Natural killer cell treated with Interleukin-12 subunit alpha and Interleukin-12 subunit beta and Interleukin-15 and Interleukin-18, amount 100 ng/mL, for 72 hours (primary cell): ENCODE data around the gene EIF4A2. TPM values are rescaled to one million over a fixed set of nuclear protein-coding genes. Genes with fewer than 3 reads are reported as not detected.
A peak's percentile ranks its signal among the peaks of the same experiment; 100 is the strongest.
"Not testable (repeated sequence)": the region's sequence is repeated elsewhere in the genome, so short reads cannot be mapped to it uniquely, and the experiment has no call there.

Experiments
- ATAC-seq, 2 donors: fragments of 150-1000 bp; cut with Tn5 transposase in 1 of 2; sonication (Bioruptor Pico), chemical (Tn5 transposase) in 1 of 2; 2 replicates each; pipeline ENCODE4 v1.10.0; 2021
- DNase-seq: peaks from one replicate; pipeline ENCODE4 v3.0.0; 2022; ENCODE audit warnings: low spot score
- H3K27ac Mint-ChIP-seq, 2 donors: 1 replicate in 1 of 2; 2 replicates in 1 of 2; pipeline ENCODE4 v1.8.0; 2022; ENCODE audit warnings: mixed read lengths in 2 of 2, mild to moderate bottlenecking in 1 of 2, moderate library complexity in 1 of 2
- H3K27me3 Mint-ChIP-seq, 2 donors: 1 replicate in 1 of 2; 2 replicates in 1 of 2; pipeline ENCODE4 v1.8.0; 2022; ENCODE audit warnings: mixed read lengths in 2 of 2
- H3K36me3 Mint-ChIP-seq: one replicate; pipeline ENCODE4 v1.8.0; 2022; ENCODE audit warnings: mixed read lengths
- H3K4me1 Mint-ChIP-seq, 2 donors: 1 replicate in 1 of 2; 2 replicates in 1 of 2; pipeline ENCODE4 v1.8.0; 2022; ENCODE audit warnings: low read depth in 2 of 2, mixed read lengths in 2 of 2, mild to moderate bottlenecking in 1 of 2
- H3K4me3 Mint-ChIP-seq: one replicate; pipeline ENCODE4 v1.8.0; 2022; ENCODE audit warnings: mixed read lengths
- H3K9me3 Mint-ChIP-seq: 2 replicates; pipeline ENCODE4 v1.8.0; 2022; ENCODE audit warnings: mixed read lengths
- total RNA-seq, 2 donors: library from RNA; stranded (reverse); gene quantifications; one replicate each; pipeline ENCODE4 v1.2.3, GENCODE V29; 2022

EIF4A2 gene
- total RNA-seq, 2 donors from 2014 or later: 399 to 539 TPM

- Mint-ChIP-seq H3K4me3 (peak overlapping the region; percentile 98), H3K9me3 (no peaks in the 10 kb centered on the region), H3K27me3 (no peaks in the 10 kb centered on the region), H3K36me3 (peaks cover 63% of the 10 kb centered on the region), H3K27ac (peak overlapping the region; percentile 98), H3K4me1 (peaks cover 51 to 55% of the 10 kb centered on the region in 2 donors)
- no peak for DNase-seq
- ATAC-seq: no peak
Observed at GRCh38 chr3:186789554-186790260, 6.3 kb downstream of the EIF4A2 start.

- DNase-seq: no peak
- Mint-ChIP-seq H3K27ac (peak overlapping the region in 1 of 2 donors; percentile 98), H3K27me3 (no peaks in the 10 kb centered on the region), H3K9me3 (no peaks in the 10 kb centered on the region), H3K4me1 (peaks cover 44 to 48% of the 10 kb centered on the region in 2 donors), H3K4me3 (no peak overlapping the region), H3K36me3 (peaks cover 56% of the 10 kb centered on the region)
- ATAC-seq: peak; percentile 12 to 32
Observed at GRCh38 chr3:186790261-186790981, 7.0 kb downstream of the EIF4A2 start.

DNA sequence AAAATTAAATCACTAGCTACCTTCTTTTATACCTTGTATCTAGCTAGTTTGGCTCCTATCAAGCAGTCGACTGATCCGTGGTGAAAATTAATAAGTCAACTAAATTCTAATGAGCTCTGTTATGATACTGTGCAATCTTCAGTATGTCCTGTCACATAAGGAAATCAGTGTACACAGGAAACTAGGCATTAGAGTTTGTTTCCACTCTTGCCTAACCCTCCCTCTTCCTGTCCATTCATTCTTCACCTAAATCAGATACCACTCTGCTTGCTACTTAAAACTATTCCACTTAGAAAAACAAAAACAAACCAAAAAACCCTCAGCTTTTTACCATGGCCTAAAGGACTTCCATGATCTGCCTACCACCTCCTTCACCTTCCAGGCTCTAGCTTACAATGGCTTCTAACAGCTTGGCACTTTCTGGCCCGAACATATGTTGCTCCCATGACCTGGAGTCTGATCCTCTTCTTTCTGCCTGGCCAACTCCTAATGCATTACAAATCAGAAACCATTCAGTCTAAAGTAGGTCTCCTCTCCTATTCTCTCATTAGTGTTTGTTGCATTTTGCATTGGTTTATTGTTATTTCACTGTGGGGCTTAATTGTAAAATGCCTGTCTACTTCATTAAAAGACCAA lies 15.0 kb downstream of the EIF4A2 start:
- peak overlapping the region; percentile 58 for H3K4me3 Mint-ChIP-seq
- peaks cover 29% of the 10 kb centered on the region for H3K36me3 Mint-ChIP-seq
- peaks cover 12 to 22% of the 10 kb centered on the region in 2 donors for H3K4me1 Mint-ChIP-seq
- no peaks in the 10 kb centered on the region for H3K9me3 Mint-ChIP-seq
- no peak for DNase-seq
- peak; percentile 43 to 65 for ATAC-seq
- no peaks in the 10 kb centered on the region for H3K27me3 Mint-ChIP-seq
- H3K27ac Mint-ChIP-seq: peak overlapping the region; percentile 20 to 24

GRCh38 chr3:186800285-186800684 lies 16.9 kb downstream of the EIF4A2 start:
- Mint-ChIP-seq H3K36me3 (peaks cover 20% of the 10 kb centered on the region), H3K9me3 (no peaks in the 10 kb centered on the region), H3K4me1 (peaks cover 12 to 22% of the 10 kb centered on the region in 2 donors), H3K27me3 (no peaks in the 10 kb centered on the region), H3K27ac (peak overlapping the region; percentile 68 to 72), H3K4me3 (peak overlapping the region; percentile 41)
- ATAC-seq (no peak), DNase-seq (no peak)

DNA sequence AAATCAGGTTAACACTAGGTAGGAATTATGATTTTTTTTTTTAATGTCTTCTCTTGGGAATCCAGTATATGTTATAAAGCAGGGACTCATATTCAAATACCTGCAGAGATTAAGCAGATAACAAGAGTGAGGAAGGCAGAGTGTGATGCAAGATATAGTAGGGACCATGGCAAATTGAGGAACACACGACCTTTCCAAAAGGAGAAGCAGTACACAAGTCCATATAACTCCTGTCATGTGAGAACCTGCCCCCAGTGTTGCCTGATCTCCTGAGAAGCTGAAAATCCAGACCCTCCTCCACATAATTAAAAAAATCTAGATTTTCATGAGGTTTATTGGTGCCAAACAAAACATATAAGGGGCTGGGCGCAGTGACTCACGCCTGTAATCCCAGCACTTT lies 19.3 kb downstream of the EIF4A2 start:
- peak overlapping the region; percentile 20 for H3K4me3 Mint-ChIP-seq
- ATAC-seq (no peak), DNase-seq (no peak)
- H3K4me1 Mint-ChIP-seq: peaks cover 17 to 33% of the 10 kb centered on the region in 2 donors
- no peaks in the 10 kb centered on the region for H3K27me3 Mint-ChIP-seq
- no peaks in the 10 kb centered on the region for H3K9me3 Mint-ChIP-seq
- H3K36me3 Mint-ChIP-seq: peaks cover 14% of the 10 kb centered on the region
- H3K27ac Mint-ChIP-seq: peak overlapping the region in 1 of 2 donors; percentile 38

- ATAC-seq, H3K27ac Mint-ChIP-seq, H3K36me3 Mint-ChIP-seq, DNase-seq, H3K9me3 Mint-ChIP-seq, H3K27me3 Mint-ChIP-seq, H3K4me3 Mint-ChIP-seq: not testable (repeated sequence)
- H3K4me1 Mint-ChIP-seq: peaks cover 14 to 29% of the 10 kb centered on the region in 2 donors
Observed at GRCh38 chr3:186803447-186803846, 20.1 kb downstream of the EIF4A2 start.

GRCh38 chr3:186806089-186807055 lies 23.0 kb downstream of the EIF4A2 start, which contains the start of gene RFC4:
Gene RFC4, minus strand, starts transcription at chr3:186806482. Its CDS starts 1,769 bp downstream, at chr3:186804713.
- peaks cover 5% of the 10 kb centered on the region for H3K36me3 Mint-ChIP-seq
- H3K4me1 Mint-ChIP-seq: peaks cover 5 to 10% of the 10 kb centered on the region in 2 donors
- no peaks in the 10 kb centered on the region for H3K9me3 Mint-ChIP-seq
- no peaks in the 10 kb centered on the region for H3K27me3 Mint-ChIP-seq
- H3K27ac Mint-ChIP-seq: peak within 1 kb of the TSS; percentile 81 to 89
- peak; percentile 86 for DNase-seq
- ATAC-seq: peak; percentile 94
- H3K4me3 Mint-ChIP-seq: peak within 1 kb of the TSS; percentile 88

DNA sequence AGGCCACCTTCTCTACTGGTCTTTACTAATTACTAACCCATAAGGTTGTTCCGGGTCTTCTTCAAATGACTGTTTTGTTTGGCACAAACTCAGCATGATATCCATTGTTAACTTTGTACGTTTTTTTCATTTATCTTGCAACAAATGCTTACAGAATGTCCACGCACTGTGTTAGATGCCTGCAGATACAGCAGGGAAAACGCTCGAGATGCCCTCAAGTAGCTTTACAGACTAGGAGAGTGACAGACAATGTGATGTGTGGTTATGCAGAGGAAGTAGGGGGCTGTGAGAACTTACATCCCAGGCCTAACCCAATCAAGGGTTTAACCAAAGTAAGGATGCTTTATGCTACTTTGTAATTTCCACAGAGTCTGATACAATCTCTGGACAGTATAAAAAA lies 23.9 kb downstream of the EIF4A2 start:
- H3K9me3 Mint-ChIP-seq: no peaks in the 10 kb centered on the region
- peak overlapping the region; percentile 88 for H3K4me3 Mint-ChIP-seq
- DNase-seq (no peak), ATAC-seq (peak in 1 of 2 donors; percentile 45)
- H3K27me3 Mint-ChIP-seq: no peaks in the 10 kb centered on the region
- H3K36me3 Mint-ChIP-seq: peaks cover 5% of the 10 kb centered on the region
- H3K4me1 Mint-ChIP-seq: peaks cover 5 to 10% of the 10 kb centered on the region in 2 donors
- H3K27ac Mint-ChIP-seq: peak overlapping the region; percentile 81 to 89

DNA sequence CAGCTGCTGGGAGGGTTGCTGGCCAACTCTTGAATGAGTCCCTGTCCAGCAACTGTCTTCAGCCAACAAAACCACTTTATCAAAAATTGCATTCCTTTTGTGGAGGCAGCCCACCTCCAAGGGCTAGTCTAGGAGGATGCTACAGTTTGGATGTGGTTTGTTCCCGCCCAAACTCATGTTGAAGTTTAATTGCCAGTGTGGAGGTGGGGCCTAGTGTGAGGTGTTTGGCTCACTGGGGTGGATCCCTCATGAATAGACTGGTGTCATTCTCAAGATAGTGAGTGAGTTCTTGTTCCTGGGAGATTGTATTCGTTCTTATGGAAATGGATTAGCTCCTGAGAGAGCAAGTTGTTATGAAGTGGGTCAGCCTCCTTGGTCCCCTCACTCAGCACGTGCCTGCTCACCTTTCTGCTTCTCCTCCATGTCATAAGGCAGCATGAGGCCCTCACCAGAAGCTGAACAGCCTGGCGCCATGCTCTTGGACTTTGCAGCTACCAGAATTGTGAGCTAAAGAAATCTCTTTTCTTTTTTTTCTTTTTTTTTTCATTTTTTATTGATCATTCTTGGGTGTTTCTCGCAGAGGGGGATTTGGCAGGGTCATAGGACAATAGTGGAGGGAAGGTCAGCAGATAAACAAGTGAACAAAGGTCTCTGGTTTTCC lies 27.1 kb downstream of the EIF4A2 start:
- no peak overlapping the region for H3K4me3 Mint-ChIP-seq
- ATAC-seq (no peak), DNase-seq (no peak)
- peaks cover 6 to 9% of the 10 kb centered on the region in 2 donors for H3K27me3 Mint-ChIP-seq
- H3K36me3 Mint-ChIP-seq: no peaks in the 10 kb centered on the region
- H3K4me1 Mint-ChIP-seq: peaks cover 5 to 10% of the 10 kb centered on the region in 2 donors
- H3K27ac Mint-ChIP-seq: no peak overlapping the region
- H3K9me3 Mint-ChIP-seq: no peaks in the 10 kb centered on the region

- H3K27ac Mint-ChIP-seq, H3K9me3 Mint-ChIP-seq, H3K4me3 Mint-ChIP-seq, DNase-seq, H3K27me3 Mint-ChIP-seq, ATAC-seq, H3K36me3 Mint-ChIP-seq: not testable (repeated sequence)
- peaks cover 5 to 10% of the 10 kb centered on the region in 2 donors for H3K4me1 Mint-ChIP-seq
Observed at GRCh38 chr3:186811313-186811712, 27.9 kb downstream of the EIF4A2 start.

- Mint-ChIP-seq H3K4me1 (no peaks in the 10 kb centered on the region), H3K27me3 (peaks cover 6 to 9% of the 10 kb centered on the region in 2 donors), H3K9me3 (no peaks in the 10 kb centered on the region), H3K36me3 (no peaks in the 10 kb centered on the region), H3K4me3 (no peak overlapping the region), H3K27ac (no peak overlapping the region)
- DNase-seq (no peak), ATAC-seq (no peak)
Observed at GRCh38 chr3:186814100-186814499, 30.7 kb downstream of the EIF4A2 start.

DNA sequence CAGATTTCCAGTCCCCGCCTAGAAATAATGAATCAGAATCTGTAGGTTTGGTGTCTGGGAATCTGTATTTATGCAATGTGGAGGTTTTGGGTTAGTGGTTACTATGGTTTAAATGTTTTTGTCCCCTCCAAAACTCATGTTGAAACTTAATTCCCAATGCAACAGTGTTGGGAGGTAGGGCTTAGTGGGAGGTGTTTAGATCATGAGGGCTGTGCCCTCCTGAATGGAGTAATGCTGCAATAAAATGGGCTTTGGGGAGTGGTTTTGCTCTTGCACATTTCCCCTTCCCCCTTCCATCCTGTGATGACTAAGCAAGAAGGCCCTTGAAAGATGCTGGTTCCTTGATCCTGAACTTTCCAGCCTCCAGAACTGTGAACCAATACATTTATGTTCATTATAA lies 32.1 kb downstream of the EIF4A2 start:
- Mint-ChIP-seq H3K9me3 (no peaks in the 10 kb centered on the region), H3K27me3 (peaks cover 6 to 9% of the 10 kb centered on the region in 2 donors), H3K4me1 (no peaks in the 10 kb centered on the region), H3K4me3 (no peak overlapping the region), H3K27ac (no peak overlapping the region), H3K36me3 (no peaks in the 10 kb centered on the region)
- ATAC-seq (no peak), DNase-seq (no peak)
